ENCODE data around the gene IDH3B.
"Not testable (repeated sequence)": the region's sequence is repeated elsewhere in the genome, so short reads cannot be mapped to it uniquely, and the experiment has no call there.

IDH3B gene

GRCh38 chr20:2694008-2694471 is 30.0 kb upstream of the IDH3B start:
- no peak for DNase-seq

GRCh38 chr20:2693286-2694007 is 29.4 kb upstream of the IDH3B start:
- DNase-seq: peak in 1 of 2 experiments; percentile 46

- DNase-seq: peak in 1 of 2 experiments; percentile 46
Observed at GRCh38 chr20:2692886-2693285, 28.9 kb upstream of the IDH3B start.

- peak in 1 of 2 experiments; percentile 65 for DNase-seq
Observed at GRCh38 chr20:2692036-2692885, 28.2 kb upstream of the IDH3B start, which contains the start of gene EBF4. TSS of gene EBF4 (plus strand) at chr20:2692780. CDS start at chr20:2693646, 866 bp downstream.

- no peak for DNase-seq
Observed at GRCh38 chr20:2691663-2692035, 27.6 kb upstream of the IDH3B start.

GRCh38 chr20:2691127-2691526 is 27.1 kb upstream of the IDH3B start:
- no peak for DNase-seq

- DNase-seq: no peak
Observed at GRCh38 chr20:2690718-2691117, 26.7 kb upstream of the IDH3B start.

GRCh38 chr20:2690213-2690612 is 26.2 kb upstream of the IDH3B start:
- DNase-seq: no peak

GRCh38 chr20:2688041-2688591 is 24.1 kb upstream of the IDH3B start:
- DNase-seq: peak in 1 of 2 experiments; percentile 85

- no peak for DNase-seq
Observed at GRCh38 chr20:2687514-2687913, 23.5 kb upstream of the IDH3B start.

- not testable (repeated sequence) for DNase-seq
Observed at GRCh38 chr20:2684817-2685216, 20.8 kb upstream of the IDH3B start.

GRCh38 chr20:2682040-2682439 is 18.0 kb upstream of the IDH3B start:
- DNase-seq: not testable (repeated sequence)

- DNase-seq: no peak
Observed at GRCh38 chr20:2680046-2680445, 16.0 kb upstream of the IDH3B start.

- no peak for DNase-seq
Observed at GRCh38 chr20:2673453-2673852, 9.4 kb upstream of the IDH3B start.

- no peak for DNase-seq
Observed at GRCh38 chr20:2672446-2672845, 8.4 kb upstream of the IDH3B start.

- DNase-seq: no peak
Observed at GRCh38 chr20:2671977-2672376, 8.0 kb upstream of the IDH3B start.

GRCh38 chr20:2663364-2663886 is 591 bp downstream of the IDH3B start:
- DNase-seq: no peak

GRCh38 chr20:2659547-2659946 is 4.5 kb downstream of the IDH3B start:
- DNase-seq: no peak

GRCh38 chr20:2658414-2659354 is 5.3 kb downstream of the IDH3B start:
- DNase-seq: peak in 1 of 2 experiments; percentile 27

- DNase-seq: no peak
Observed at GRCh38 chr20:2657674-2658073, 6.3 kb downstream of the IDH3B start.

- no peak for DNase-seq
Observed at GRCh38 chr20:2657241-2657640, 6.8 kb downstream of the IDH3B start.

- DNase-seq: no peak
Observed at GRCh38 chr20:2656471-2657117, 7.4 kb downstream of the IDH3B start.

Data from NCI-H526 (cell line).